ENCODE results near the gene SHLD1.

SHLD1 gene

DNA sequence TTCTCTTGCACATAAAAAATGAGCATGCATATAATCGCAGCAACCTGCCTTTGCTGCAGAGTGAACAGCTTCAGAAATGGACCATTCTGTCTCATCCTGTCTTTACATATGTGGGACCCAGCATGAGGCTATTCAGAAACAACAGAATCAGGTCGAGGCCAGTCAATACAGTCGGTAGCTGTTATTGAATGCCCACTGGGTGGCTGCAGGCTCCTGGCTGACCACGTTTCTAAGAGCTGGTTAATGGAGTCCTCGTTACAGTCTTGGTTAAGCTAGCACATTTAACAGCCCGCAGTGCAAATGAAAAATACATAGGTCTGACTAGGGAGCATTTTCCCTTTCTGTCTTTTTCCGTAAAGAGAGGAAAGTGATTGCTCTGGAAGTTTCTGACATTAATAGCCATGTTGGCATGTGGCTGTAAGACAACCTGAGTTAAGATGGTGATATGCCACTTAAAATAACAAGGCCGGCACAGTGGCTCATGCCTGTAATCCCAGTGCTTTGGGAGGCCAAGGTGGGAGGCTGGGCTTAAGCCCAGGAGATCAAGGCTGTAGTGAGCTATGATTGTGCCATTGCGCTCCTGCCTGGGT lies 75.0 kb downstream of the SHLD1 start:
- DNase-seq, result no peak

DNA sequence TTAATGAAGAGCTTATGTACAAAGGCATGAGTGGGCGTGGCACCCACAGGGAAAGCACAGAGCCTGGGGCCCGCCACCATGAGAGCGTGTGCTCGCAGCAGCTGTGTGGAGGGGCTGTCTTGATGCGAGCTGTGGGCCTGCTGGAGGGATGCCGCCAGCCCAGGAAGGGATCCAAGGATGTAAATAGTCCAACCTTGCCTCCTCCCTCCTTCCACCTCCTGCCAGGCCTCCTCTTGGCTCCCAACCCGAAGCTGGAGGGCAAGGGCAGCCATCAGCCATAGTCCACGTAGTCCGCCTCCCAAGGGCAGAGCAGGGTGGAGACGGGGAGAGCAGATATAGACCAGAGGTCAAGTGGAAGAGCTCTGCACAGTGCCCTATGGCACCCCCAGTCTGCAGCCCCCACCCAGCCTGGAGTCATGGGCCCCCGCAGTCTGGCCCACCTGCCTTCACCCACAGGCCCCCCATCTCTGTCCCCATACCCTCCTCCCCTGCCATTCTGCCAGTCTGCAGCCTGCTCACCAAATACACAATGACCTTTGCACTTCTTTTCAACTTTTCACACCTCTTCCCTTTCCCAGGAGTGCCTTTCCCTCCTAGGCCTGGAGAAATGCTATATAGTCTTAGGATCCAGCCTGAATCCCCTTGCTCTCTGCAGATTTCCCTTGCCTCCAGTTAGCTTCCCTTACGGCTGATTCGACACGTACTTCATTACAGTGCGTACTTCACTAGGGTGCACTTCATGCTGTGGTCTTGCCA lies 77.1 kb downstream of the SHLD1 start:
- no peak for DNase-seq

DNA sequence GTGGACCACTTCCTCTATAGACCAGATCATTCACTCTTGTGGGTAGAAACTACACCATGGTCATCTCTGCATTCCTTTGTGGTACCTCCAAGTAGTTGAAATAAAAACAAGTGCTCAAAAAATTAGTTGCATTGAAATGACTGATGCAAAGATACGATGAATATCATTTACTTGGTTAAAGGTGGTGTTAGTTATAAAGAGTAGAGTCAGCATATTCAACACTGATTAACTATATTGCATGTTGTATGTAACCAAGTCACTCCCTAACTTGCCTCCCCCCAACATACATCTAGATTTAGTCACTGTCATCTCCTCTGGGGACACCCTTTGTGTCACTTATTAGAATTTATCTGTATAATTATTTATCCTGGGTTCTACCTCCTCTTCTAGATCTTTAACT lies 77.7 kb downstream of the SHLD1 start:
- no peak for DNase-seq

GRCh38 chr20:5829241-5829809 lies 79.1 kb downstream of the SHLD1 start:
- DNase-seq, result peak; percentile 31

GRCh38 chr20:5831539-5832237 lies 81.5 kb downstream of the SHLD1 start:
- no peak for DNase-seq

GRCh38 chr20:5833309-5833941 lies 83.2 kb downstream of the SHLD1 start:
- DNase-seq, result no peak

DNA sequence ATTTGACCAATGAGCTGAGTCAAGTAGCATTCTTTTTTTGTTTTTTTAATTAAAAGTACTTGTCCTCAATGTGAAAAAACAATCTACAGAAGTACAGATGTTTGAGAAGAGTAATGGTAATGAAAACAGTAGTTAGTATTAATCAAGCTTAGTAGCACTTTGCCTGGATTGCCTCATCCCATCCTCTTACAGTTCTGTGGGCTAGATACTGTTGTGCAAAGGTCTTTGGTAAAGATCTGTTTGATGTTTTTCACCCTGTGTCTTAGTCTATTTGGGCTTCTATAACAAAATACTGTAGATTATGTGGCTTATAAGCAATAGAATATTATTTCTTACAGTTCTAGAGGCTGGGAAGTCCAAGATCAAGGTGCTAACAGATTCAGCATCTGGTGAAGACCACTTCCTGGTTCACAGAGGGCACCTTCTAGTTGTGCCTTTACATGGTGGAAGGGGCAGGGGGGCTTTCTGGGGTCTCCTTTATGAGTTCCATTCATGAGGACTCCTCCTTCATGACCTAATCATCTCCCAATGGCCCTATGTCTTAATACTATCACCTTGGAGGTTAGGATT lies 84.3 kb downstream of the SHLD1 start:
- no peak for DNase-seq

DNA sequence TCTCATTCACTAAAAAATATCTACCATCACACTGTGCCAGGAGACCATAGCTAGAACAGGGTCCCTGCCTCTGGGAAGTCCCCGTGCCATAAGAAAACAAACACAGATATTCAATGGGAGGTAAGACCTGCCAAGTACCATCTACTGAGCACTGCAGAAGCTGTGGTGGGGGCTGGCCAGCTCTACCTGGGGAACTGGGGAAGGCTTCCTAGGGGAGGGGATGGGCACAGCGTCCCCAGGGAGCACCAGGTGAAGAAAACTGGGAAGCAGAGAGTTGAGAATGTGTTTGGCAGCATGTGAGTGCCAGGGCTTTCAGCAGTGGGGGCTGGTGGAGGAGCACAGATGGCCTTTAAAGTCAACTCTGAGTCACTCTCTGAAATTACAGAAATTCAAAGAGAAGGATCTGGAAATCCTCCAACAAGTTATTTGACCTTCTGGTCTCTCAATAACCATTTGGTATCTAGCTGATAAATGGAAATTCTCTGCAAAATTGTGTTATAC lies 85.2 kb downstream of the SHLD1 start:
- DNase-seq, result peak; percentile 96

DNA sequence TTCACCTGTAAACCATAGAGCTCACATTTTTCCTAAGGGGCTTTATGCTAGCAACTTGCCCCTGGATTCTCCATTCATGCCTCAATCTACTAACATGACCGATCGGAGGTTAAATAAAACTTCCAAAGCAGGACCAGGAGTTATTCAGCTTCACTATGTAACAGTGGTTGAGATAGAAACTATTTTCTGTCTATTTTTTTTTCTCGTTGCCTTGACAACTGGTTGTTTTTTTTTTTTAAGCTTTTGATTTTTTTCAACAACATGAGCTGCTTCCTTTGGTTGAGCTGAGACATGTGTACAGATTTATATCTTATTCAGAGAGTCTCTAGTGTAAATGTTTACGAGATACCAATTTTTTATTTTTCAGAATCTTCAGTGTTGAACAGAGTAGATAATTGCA lies 85.7 kb downstream of the SHLD1 start:
- DNase-seq, result peak; percentile 61

DNA sequence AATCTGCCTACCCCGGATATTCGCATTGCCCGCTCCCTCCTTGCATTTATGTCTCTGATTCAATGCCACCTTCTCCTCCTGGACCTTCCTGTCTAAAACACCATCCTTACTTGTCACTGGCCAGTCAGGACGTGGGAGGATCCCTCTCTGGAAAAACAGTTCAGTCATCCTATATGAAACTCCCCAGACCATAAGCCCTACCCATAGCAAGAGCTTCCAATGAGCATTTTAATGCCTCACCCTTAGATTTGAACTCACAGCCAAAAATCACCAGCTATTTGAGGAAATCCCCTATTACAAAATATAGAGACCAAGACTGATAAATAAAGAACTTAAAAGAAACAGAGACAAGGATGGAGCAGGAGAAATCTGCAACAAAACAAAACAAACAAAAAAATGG lies 86.4 kb downstream of the SHLD1 start:
- DNase-seq, result no peak

DNA sequence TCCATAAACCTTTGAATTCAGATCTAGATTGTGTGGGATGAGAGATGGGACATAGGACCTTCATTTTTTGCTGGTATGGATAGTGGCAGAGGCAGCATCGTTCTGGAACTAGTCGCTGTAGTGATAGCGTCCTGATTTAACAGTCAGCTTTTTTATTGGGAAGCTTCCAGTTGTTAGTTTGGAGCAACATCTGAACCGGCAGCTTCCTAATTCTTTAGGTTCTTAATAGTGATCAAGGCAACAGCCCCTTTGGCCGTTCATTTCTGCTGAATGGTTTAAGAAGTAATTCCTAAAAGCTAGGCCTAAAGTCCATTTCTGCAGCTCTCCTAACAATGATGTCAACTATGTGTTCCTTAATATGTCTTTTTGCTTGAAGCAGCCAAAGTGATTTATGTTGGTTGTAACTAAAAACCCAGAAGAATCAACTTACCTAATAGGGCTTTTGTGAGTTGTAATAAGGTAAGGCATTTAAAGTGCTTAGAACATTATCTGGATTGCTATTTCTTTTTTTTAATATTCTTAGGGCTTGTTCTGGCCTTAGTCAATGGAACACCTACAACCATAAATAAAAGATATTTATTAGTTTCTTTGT lies 90.3 kb downstream of the SHLD1 start:
- DNase-seq, result no peak

- DNase-seq, result no peak
Observed at GRCh38 chr20:5841522-5841921, 91.3 kb downstream of the SHLD1 start.

GRCh38 chr20:5842465-5842864 lies 92.3 kb downstream of the SHLD1 start:
- no peak for DNase-seq

DNA sequence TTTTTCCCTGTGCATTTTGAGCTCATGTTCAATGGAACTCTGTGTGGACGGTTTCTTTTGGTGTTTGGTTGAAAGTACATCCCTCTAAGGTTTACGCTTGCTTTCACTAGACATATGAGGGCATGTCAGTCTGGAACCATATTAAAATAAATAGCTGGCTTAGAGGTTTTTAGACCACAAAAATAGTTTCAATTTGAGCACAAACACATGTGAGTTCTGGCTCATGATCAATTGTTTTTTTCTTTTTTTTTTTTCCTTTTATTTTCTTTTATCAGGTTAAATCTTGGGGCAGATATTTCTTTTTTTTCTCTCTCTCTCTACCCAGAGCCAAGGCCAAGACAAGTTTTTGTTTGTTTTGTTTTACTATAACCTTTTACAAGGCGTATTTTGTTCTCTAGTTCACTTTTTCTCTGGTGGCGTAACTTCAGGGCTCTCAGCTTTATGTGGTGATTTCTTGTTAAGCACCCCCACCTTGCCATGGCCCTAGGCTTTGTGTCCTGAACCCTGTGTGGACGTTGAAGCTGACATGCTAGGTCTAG lies 92.9 kb downstream of the SHLD1 start:
- DNase-seq, result no peak

GRCh38 chr20:5844063-5844681 lies 94.0 kb downstream of the SHLD1 start:
- DNase-seq, result peak; percentile 72

- DNase-seq, result peak; percentile 89
Observed at GRCh38 chr20:5845681-5846615, 95.7 kb downstream of the SHLD1 start.

GRCh38 chr20:5848711-5849505 lies 98.7 kb downstream of the SHLD1 start:
- DNase-seq, result peak; percentile 71

GRCh38 chr20:5855939-5856338 lies 105.7 kb downstream of the SHLD1 start:
- no peak for DNase-seq

GRCh38 chr20:5859608-5860007 lies 109.4 kb downstream of the SHLD1 start:
- DNase-seq, result no peak

DNA sequence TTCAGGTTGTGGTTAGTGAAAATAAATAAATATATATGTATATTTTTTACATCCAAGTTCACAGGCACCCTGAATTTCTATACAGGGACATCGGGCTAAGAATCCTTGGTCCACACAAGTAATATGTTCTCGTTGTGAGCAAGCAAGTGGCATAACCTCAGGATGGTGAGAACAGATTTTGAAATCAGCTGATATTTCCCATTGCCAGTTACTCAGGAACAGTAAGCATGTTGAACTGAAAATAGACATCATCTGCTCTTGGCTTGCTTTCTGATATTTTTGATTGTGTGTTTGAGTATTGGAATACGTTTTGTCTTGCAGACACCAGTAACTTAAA lies 112.5 kb downstream of the SHLD1 start:
- DNase-seq, result no peak
